ENCODE results near the gene MRPS16. TPM values are rescaled to one million over a fixed set of nuclear protein-coding genes. Genes with fewer than 3 reads are reported as not detected.

Gene MRPS16
- total and polyA plus RNA-seq, 2 donors (not counting 1 experiment from before 2014, with no cell fraction given) = 59.4 to 62.3 TPM

- H2AFZ ChIP-seq (ENCODE audit: low read length) = no peak overlapping the region
- no peaks in the 10 kb centered on the region for H3K27me3 ChIP-seq (ENCODE audit: control insufficient read depth, insufficient read depth, low read length)
- no peak for TF ChIP-seq CTCF (conservative IDR thresholded peaks at IDR 0.05 in 1 of 2, IDR thresholded peaks at IDR 0.05 in 1 of 2; ENCODE audit: low read depth in 1 of 2, low read length in 2 of 2)
- TF ChIP-seq EZH2 (IDR thresholded peaks at IDR 0.05; ENCODE audit: low read length, missing control alignments) = no peak
- peaks cover 5% of the 10 kb centered on the region for H3K36me3 ChIP-seq (ENCODE audit: control insufficient read depth, insufficient read depth, low read length)
- DNase-seq (ENCODE audit: low read depth in 2 of 2) = no peak
- H3K9me3 ChIP-seq (ENCODE audit: control insufficient read depth, insufficient read depth, low read depth, low read length) = no peaks in the 10 kb centered on the region
- H4K20me1 ChIP-seq (ENCODE audit: control insufficient read depth, extremely low read depth, insufficient read depth, low read length) = no peaks in the 10 kb centered on the region
- peak overlapping the region; percentile 34 for H3K9ac ChIP-seq (ENCODE audit: insufficient read depth, low read length)
- peak overlapping the region; percentile 90 for H3K4me2 ChIP-seq (ENCODE audit: extremely low read depth, insufficient read depth, low read length)
- peaks cover 8% of the 10 kb centered on the region for H3K4me1 ChIP-seq (ENCODE audit: control insufficient read depth, extremely low read depth, insufficient read depth, low read length)
- H3K27ac ChIP-seq (ENCODE audit: insufficient read depth, low read length) = peak overlapping the region; percentile 84
- peak overlapping the region; percentile 76 to 93 (median 86) for H3K4me3 ChIP-seq (replicated peaks in 1 of 4; ENCODE audit: control extremely low read depth in 1 of 4, insufficient read depth in 1 of 4, low read depth in 3 of 4, low read length in 4 of 4)
- H3K79me2 ChIP-seq (ENCODE audit: control insufficient read depth, insufficient read depth, low read length) = peaks cover 52% of the 10 kb centered on the region
These were observed 4.8 kb downstream of the MRPS16 start for GRCh38 chr10:73247509-73248258.

GRCh38 chr10:73246646-73247508, 5.6 kb downstream of the MRPS16 start, which contains the start of gene DNAJC9:
DNAJC9 (minus strand) TSS chr10:73247255; CDS start chr10:73247189, 66 bp downstream.
- H4K20me1 ChIP-seq (ENCODE audit: control insufficient read depth, extremely low read depth, insufficient read depth, low read length) = no peaks in the 10 kb centered on the region
- no peaks in the 10 kb centered on the region for H3K27me3 ChIP-seq (ENCODE audit: control insufficient read depth, insufficient read depth, low read length)
- DNase-seq (ENCODE audit: low read depth in 2 of 2) = peak; percentile 92
- TF ChIP-seq CTCF (conservative IDR thresholded peaks at IDR 0.05 in 1 of 2, IDR thresholded peaks at IDR 0.05 in 1 of 2; ENCODE audit: low read depth in 1 of 2, low read length in 2 of 2) (no peak), EZH2 (IDR thresholded peaks at IDR 0.05; ENCODE audit: low read length, missing control alignments) (no peak)
- H3K36me3 ChIP-seq (ENCODE audit: control insufficient read depth, insufficient read depth, low read length) = peaks cover 5% of the 10 kb centered on the region
- H2AFZ ChIP-seq (ENCODE audit: low read length) = peak within 1 kb of the TSS; percentile 59
- peaks cover 48% of the 10 kb centered on the region for H3K79me2 ChIP-seq (ENCODE audit: control insufficient read depth, insufficient read depth, low read length)
- H3K4me1 ChIP-seq (ENCODE audit: control insufficient read depth, extremely low read depth, insufficient read depth, low read length) = peaks cover 8% of the 10 kb centered on the region
- peak within 1 kb of the TSS; percentile 78 for H3K9ac ChIP-seq (ENCODE audit: insufficient read depth, low read length)
- peak within 1 kb of the TSS; percentile 76 to 93 (median 86) for H3K4me3 ChIP-seq (replicated peaks in 1 of 4; ENCODE audit: control extremely low read depth in 1 of 4, insufficient read depth in 1 of 4, low read depth in 3 of 4, low read length in 4 of 4)
- no peaks in the 10 kb centered on the region for H3K9me3 ChIP-seq (ENCODE audit: control insufficient read depth, insufficient read depth, low read depth, low read length)
- peak within 1 kb of the TSS; percentile 90 for H3K4me2 ChIP-seq (ENCODE audit: extremely low read depth, insufficient read depth, low read length)
- peak within 1 kb of the TSS; percentile 84 for H3K27ac ChIP-seq (ENCODE audit: insufficient read depth, low read length)

- Histone ChIP-seq H2AFZ (ENCODE audit: low read length) (no peak overlapping the region), H4K20me1 (ENCODE audit: control insufficient read depth, extremely low read depth, insufficient read depth, low read length) (no peaks in the 10 kb centered on the region), H3K27me3 (ENCODE audit: control insufficient read depth, insufficient read depth, low read length) (no peaks in the 10 kb centered on the region), H3K79me2 (ENCODE audit: control insufficient read depth, insufficient read depth, low read length) (peaks cover 42% of the 10 kb centered on the region), H3K9ac (ENCODE audit: insufficient read depth, low read length) (peak overlapping the region; percentile 78), H3K36me3 (ENCODE audit: control insufficient read depth, insufficient read depth, low read length) (peaks cover 5% of the 10 kb centered on the region), H3K4me1 (ENCODE audit: control insufficient read depth, extremely low read depth, insufficient read depth, low read length) (peaks cover 8% of the 10 kb centered on the region), H3K4me2 (ENCODE audit: extremely low read depth, insufficient read depth, low read length) (peak overlapping the region; percentile 53), H3K4me3 (replicated peaks in 1 of 4; ENCODE audit: control extremely low read depth in 1 of 4, insufficient read depth in 1 of 4, low read depth in 3 of 4, low read length in 4 of 4) (peak overlapping the region; percentile 76 to 93 (median 86)), H3K9me3 (ENCODE audit: control insufficient read depth, insufficient read depth, low read depth, low read length) (no peaks in the 10 kb centered on the region), H3K27ac (ENCODE audit: insufficient read depth, low read length) (peak overlapping the region; percentile 84)
- TF ChIP-seq CTCF (conservative IDR thresholded peaks at IDR 0.05 in 1 of 2, IDR thresholded peaks at IDR 0.05 in 1 of 2; ENCODE audit: low read depth in 1 of 2, low read length in 2 of 2) (no peak), EZH2 (IDR thresholded peaks at IDR 0.05; ENCODE audit: low read length, missing control alignments) (no peak)
- DNase-seq (ENCODE audit: low read depth in 2 of 2) = peak in 1 of 2 donors; percentile 11
These were observed 6.2 kb downstream of the MRPS16 start for GRCh38 chr10:73246322-73246645.

All from fibroblast of lung (primary cell).